SK-N-SH (cell line): ENCODE data around the gene PTPA. TPM values are rescaled to one million over a fixed set of nuclear protein-coding genes. Genes with fewer than 3 reads are reported as not detected.
"Not testable (repeated sequence)": the region's sequence is repeated elsewhere in the genome, so short reads cannot be mapped to it uniquely, and the experiment has no call there.

Experiments
- CTCF ChIA-PET: fragments of 300-600, 350-600 bp; formaldehyde crosslinking; extraction: SDS; loops from one replicate; lab custom pipeline; 2021; lab: Yijun Ruan, JAX
- POLR2A ChIA-PET: fragments of 350-600 bp; sonication (Branson Sonifier 250); formaldehyde crosslinking; extraction: SDS; loops from one replicate; lab custom pipeline; 2020; ENCODE audit warnings: antibody characterized with exemption, inconsistent platforms; lab: Yijun Ruan, JAX
- DNase-seq: peaks from one replicate; pipeline ENCODE4 v3.0.0; 2012
- H2AFZ ChIP-seq: fragments of 200-600 bp; sonication (generic); 2 replicates; pipeline ENCODE4 v1.8.1; 2016; ENCODE audit warnings: antibody characterized with exemption, mild to moderate bottlenecking, low read depth
- H3F3A ChIP-seq: fragments of 200-600 bp; sonication (generic); replicated peaks from 2 replicates; pipeline ENCODE3; 2016; ENCODE audit warnings: antibody characterized with exemption, mild to moderate bottlenecking; ENCODE audit not compliant: insufficient read depth
- H3K27ac ChIP-seq, 2 experiments: fragments of 200-500 bp in 1 of 2; fragments of 200-600 bp in 1 of 2; sonication (Bioruptor generic) in 1 of 2; sonication (generic), shearing (Covaris generic) in 1 of 2; 2 replicates each; pipeline versions ENCODE4 v1.5.1 to v1.6.1; 2014 to 2016; ENCODE audit warnings: low read depth in 2 of 2, inconsistent platforms in 1 of 2, low read length in 1 of 2, mild to moderate bottlenecking in 1 of 2, mixed read lengths in 1 of 2
- H3K27me3 ChIP-seq: fragments of 200-600 bp; sonication (generic), shearing (Covaris generic); 2 replicates; pipeline ENCODE4 v1.6.1; 2016; ENCODE audit warnings: mixed run types; ENCODE audit not compliant: insufficient read depth
- H3K36me3 ChIP-seq, 2 experiments: fragments of 200-500 bp in 1 of 2; fragments of 200-600 bp in 1 of 2; sonication (Bioruptor generic) in 1 of 2; sonication (generic) in 1 of 2; replicated peaks in 1 of 2; 2 replicates each; pipeline versions ENCODE3 to v1.5.1; 2014 to 2016; ENCODE audit warnings: low read length in 1 of 2, mild to moderate bottlenecking in 1 of 2; ENCODE audit not compliant: insufficient read depth in 2 of 2, control insufficient read depth in 1 of 2
- H3K4me1 ChIP-seq, 2 experiments: fragments of 200-500 bp in 1 of 2; fragments of 200-600 bp in 1 of 2; sonication (Bioruptor generic) in 1 of 2; sonication (generic), shearing (Covaris generic) in 1 of 2; 2 replicates each; pipeline versions ENCODE4 v1.5.1 to v1.6.1; 2014 to 2016; ENCODE audit warnings: low read depth in 1 of 2, low read length in 1 of 2, mixed run types in 1 of 2; ENCODE audit not compliant: insufficient read depth in 2 of 2, control insufficient read depth in 1 of 2
- H3K4me2 ChIP-seq: fragments of 200-600 bp; sonication (generic), shearing (Covaris generic); 2 replicates; pipeline ENCODE4 v1.6.1; 2017; ENCODE audit warnings: mixed run types
- H3K4me3 ChIP-seq, 2 experiments: fragments of 200-500 bp in 1 of 2; fragments of 200-600 bp in 1 of 2; sonication (Bioruptor generic) in 1 of 2; sonication (generic), shearing (Covaris generic) in 1 of 2; 2 replicates each; pipeline versions ENCODE4 v1.5.1 to v1.8.1; 2014 to 2016; ENCODE audit warnings: low read depth in 2 of 2, inconsistent platforms in 1 of 2, low read length in 1 of 2, mild to moderate bottlenecking in 1 of 2, mixed read lengths in 1 of 2, moderate library complexity in 1 of 2
- H3K79me2 ChIP-seq: fragments of 200-600 bp; sonication (generic); 2 replicates; pipeline ENCODE4 v1.8.1; 2017; ENCODE audit warnings: mild to moderate bottlenecking; ENCODE audit not compliant: insufficient read depth
- H3K9ac ChIP-seq: fragments of 200-600 bp; sonication (generic); 2 replicates; pipeline ENCODE4 v1.6.1; 2017; ENCODE audit warnings: mixed run types
- H3K9me2 ChIP-seq: fragments of 200-600 bp; sonication (generic); 2 replicates; pipeline ENCODE4 v1.6.1; 2017; ENCODE audit warnings: mixed run types
- H3K9me3 ChIP-seq: fragments of 200-600 bp; sonication (generic); 2 replicates; pipeline ENCODE4 v1.6.1; 2017; ENCODE audit warnings: mixed run types, mild to moderate bottlenecking, moderate library complexity
- H4K20me1 ChIP-seq: fragments of 200-600 bp; sonication (generic); 2 replicates; pipeline ENCODE4 v1.6.1; 2017; ENCODE audit warnings: mild to moderate bottlenecking, mixed run types; ENCODE audit not compliant: insufficient read depth
- ELF1 ChIP-seq: IDR thresholded peaks from 2 replicates; pipeline ENCODE4 v1.4.0; 2012
- FOSL2 ChIP-seq: IDR thresholded peaks from 2 replicates; pipeline ENCODE4 v1.4.0; 2012; ENCODE audit warnings: low read depth, mild to moderate bottlenecking, moderate library complexity, borderline replicate concordance
- FOXJ3 ChIP-seq: sonication (generic); formaldehyde crosslinking; IDR thresholded peaks from 2 replicates; pipeline ENCODE4 v1.5.1; 2020; ENCODE audit warnings: mild to moderate bottlenecking, missing genetic modification reagents
- FOXM1 ChIP-seq: IDR thresholded peaks from 2 replicates; pipeline ENCODE4 v1.4.0; 2012; ENCODE audit warnings: low read depth, mild to moderate bottlenecking
- JUND ChIP-seq: IDR thresholded peaks from 2 replicates; pipeline ENCODE4 v1.4.0; 2012
- MEF2A ChIP-seq: IDR thresholded peaks from 2 replicates; pipeline ENCODE4 v1.4.0; 2012; ENCODE audit warnings: low read depth, borderline replicate concordance
- NFIC ChIP-seq: IDR thresholded peaks from 2 replicates; pipeline ENCODE4 v1.4.0; 2012; ENCODE audit warnings: borderline replicate concordance
- NRF1 ChIP-seq: IDR thresholded peaks from 2 replicates; pipeline ENCODE4 v1.6.1; 2012; ENCODE audit warnings: low read depth, mild to moderate bottlenecking, low read length
- POLR2AphosphoS5 ChIP-seq: IDR thresholded peaks from 2 replicates; pipeline ENCODE4 v1.6.1; 2012; ENCODE audit warnings: low read depth, low read length
- RAD21 ChIP-seq: IDR thresholded peaks from 2 replicates; pipeline ENCODE4 v1.6.1; 2012; ENCODE audit warnings: mild to moderate bottlenecking, low read length
- RCOR1 ChIP-seq: fragments of 150-350 bp; IDR thresholded peaks from 2 replicates; pipeline ENCODE4 v1.6.1; 2017; ENCODE audit warnings: antibody characterized with exemption, low read length
- RFX5 ChIP-seq: IDR thresholded peaks from 2 replicates; pipeline ENCODE4 v1.6.1; 2012; ENCODE audit warnings: mild to moderate bottlenecking, improper control_type of control experiment, low read length
- RXRA ChIP-seq: IDR thresholded peaks from 2 replicates; pipeline ENCODE4 v1.4.0; 2012; ENCODE audit warnings: low read depth, mild to moderate bottlenecking, borderline replicate concordance
- SIN3A ChIP-seq: IDR thresholded peaks from 2 replicates; pipeline ENCODE4 v1.6.1; 2012; ENCODE audit warnings: low read depth, mild to moderate bottlenecking, low read length, moderate library complexity, borderline replicate concordance
- TAF1 ChIP-seq: IDR thresholded peaks from 2 replicates; pipeline ENCODE4 v1.6.1; 2012; ENCODE audit warnings: low read depth, mild to moderate bottlenecking, low read length, moderate library complexity, borderline replicate concordance
- TCF12 ChIP-seq: IDR thresholded peaks from 2 replicates; pipeline ENCODE4 v1.4.0; 2012
- TEAD4 ChIP-seq: IDR thresholded peaks from 2 replicates; pipeline ENCODE4 v1.4.0; 2012; ENCODE audit warnings: mild to moderate bottlenecking, borderline replicate concordance; ENCODE audit not compliant: insufficient read depth
- YY1 ChIP-seq: IDR thresholded peaks from 2 replicates; pipeline ENCODE4 v1.4.0; 2012; ENCODE audit warnings: low read depth, mild to moderate bottlenecking
- WGBS: methylation state at CpG from one replicate; pipeline ENCODE4 v1.1.6; 2017; ENCODE audit warnings: low lambda C conversion rate; 5-methylcytosine and 5-hydroxymethylcytosine counted together
- polyA plus RNA-seq, 3 experiments: library from polyadenylated mRNA; depleted of rRNA; stranded (reverse); fragments of >200 nt; gene quantifications; 2 replicates each; pipeline ENCODE4 v1.2.3, GENCODE V29; 2012
- TF ChIP-seq, protein P1 (sequence below): IDR thresholded peaks from 2 replicates; pipeline ENCODE4; 2012
- TF ChIP-seq, protein P2 (sequence below): IDR thresholded peaks from 2 replicates; pipeline ENCODE4 v1.4.0; 2012; ENCODE audit warnings: low read depth
- TF ChIP-seq, protein P3 (sequence below): IDR thresholded peaks from 2 replicates; pipeline ENCODE4 v1.4.0; 2012; ENCODE audit warnings: low read depth, borderline replicate concordance

Gene PTPA
- polyA plus RNA-seq, 1 of the 3 experiments (the other 2 are of a cell fraction): 130 TPM

DNA sequence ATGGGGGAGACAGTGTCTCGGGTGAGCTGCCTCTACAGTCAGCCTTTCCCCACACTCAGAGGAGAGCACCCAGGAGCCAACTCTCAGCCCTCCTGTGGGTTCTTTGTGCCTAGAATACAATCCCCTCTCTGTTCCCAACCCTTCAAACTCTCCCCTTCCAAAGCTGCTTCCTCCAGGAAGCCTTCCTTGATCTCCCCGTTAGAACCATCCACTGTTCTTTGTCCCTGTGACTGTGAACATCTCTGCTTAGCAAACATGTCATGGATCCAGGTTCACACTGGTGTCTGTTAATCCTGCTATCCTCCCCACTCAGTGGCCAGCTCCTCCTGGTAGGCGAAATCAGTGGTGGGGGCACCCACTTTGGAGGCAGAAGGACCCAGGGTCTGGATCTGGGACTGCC is 83.0 kb downstream of the PTPA start:
- Histone ChIP-seq H3K4me3 (no peak overlapping the region), H3F3A (no peaks in the 10 kb centered on the region), H2AFZ (no peak overlapping the region), H3K79me2 (no peaks in the 10 kb centered on the region), H4K20me1 (no peaks in the 10 kb centered on the region), H3K9me2 (no peaks in the 10 kb centered on the region), H3K9me3 (no peaks in the 10 kb centered on the region), H3K4me1 (peaks cover 0 to 5% of the 10 kb centered on the region in 2 experiments; a peak in 1 of 4 replicates), H3K9ac (no peak overlapping the region), H3K36me3 (no peaks in the 10 kb centered on the region), H3K27ac (no peak overlapping the region), H3K4me2 (no peak overlapping the region), H3K27me3 (no peaks in the 10 kb centered on the region)
- no peak for TF ChIP-seq POLR2AphosphoS5
- TF ChIP-seq RXRA: no peak
- no peak for TF ChIP-seq RAD21
- no peak for TF ChIP-seq SIN3A
- no peak for TF ChIP-seq ELF1
- no peak for TF ChIP-seq RFX5
- no peak for TF ChIP-seq NFIC
- no peak for TF ChIP-seq TCF12
- no peak for TF ChIP-seq YY1
- TF ChIP-seq RCOR1: no peak
- TF ChIP-seq, protein P1, sequence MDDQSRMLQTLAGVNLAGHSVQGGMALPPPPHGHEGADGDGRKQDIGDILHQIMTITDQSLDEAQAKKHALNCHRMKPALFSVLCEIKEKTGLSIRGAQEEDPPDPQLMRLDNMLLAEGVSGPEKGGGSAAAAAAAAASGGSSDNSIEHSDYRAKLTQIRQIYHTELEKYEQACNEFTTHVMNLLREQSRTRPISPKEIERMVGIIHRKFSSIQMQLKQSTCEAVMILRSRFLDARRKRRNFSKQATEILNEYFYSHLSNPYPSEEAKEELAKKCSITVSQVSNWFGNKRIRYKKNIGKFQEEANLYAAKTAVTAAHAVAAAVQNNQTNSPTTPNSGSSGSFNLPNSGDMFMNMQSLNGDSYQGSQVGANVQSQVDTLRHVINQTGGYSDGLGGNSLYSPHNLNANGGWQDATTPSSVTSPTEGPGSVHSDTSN: no peak
- no peak for TF ChIP-seq FOXJ3
- TF ChIP-seq MEF2A: no peak
- TF ChIP-seq, protein P2, sequence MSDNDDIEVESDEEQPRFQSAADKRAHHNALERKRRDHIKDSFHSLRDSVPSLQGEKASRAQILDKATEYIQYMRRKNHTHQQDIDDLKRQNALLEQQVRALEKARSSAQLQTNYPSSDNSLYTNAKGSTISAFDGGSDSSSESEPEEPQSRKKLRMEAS: no peak
- no peak for TF ChIP-seq NRF1
- TF ChIP-seq TEAD4: no peak
- TF ChIP-seq TAF1: no peak
- no peak for TF ChIP-seq FOXM1
- TF ChIP-seq FOSL2: no peak
- no peak for TF ChIP-seq JUND
- CTCF ChIA-PET: no interaction called here
- 57% methylated on average over 3 of the region's 3 CpGs for WGBS
- POLR2A ChIA-PET: no interaction called here
- DNase-seq: no peak

DNA sequence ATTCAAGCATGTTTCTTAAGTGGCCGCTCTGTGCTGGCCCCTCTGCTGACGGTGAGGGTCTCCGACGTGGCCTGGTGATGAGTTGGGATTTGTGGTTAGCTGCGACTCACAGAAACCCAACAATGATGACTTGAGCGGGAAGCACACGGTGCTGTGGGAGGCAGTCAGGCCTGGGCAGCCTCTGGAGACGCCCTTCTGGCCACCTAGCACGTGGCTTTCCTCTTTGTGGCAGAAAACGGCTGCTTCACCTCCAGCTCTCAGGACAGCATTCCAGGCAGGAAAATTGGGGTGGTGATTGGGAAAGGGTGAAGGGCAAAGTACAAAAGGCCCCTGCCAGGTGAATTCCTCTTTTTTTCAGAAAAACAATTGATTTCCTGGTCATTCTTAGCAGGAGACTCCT is 84.4 kb downstream of the PTPA start:
- H3K36me3 ChIP-seq: no peaks in the 10 kb centered on the region
- H3K9ac ChIP-seq: no peak overlapping the region
- no peak overlapping the region for H2AFZ ChIP-seq
- ChIA-PET POLR2A (no interaction called here), CTCF (interaction anchor here (1.0 kb wide), 1 partner anchor 57 kb away, joined by 3 read pairs; no protein-coding TSS in a partner anchor)
- H3K4me2 ChIP-seq: no peak overlapping the region
- no peaks in the 10 kb centered on the region for H3K27me3 ChIP-seq
- DNase-seq: no peak
- peaks cover 0 to 5% of the 10 kb centered on the region in 2 experiments; a peak in 1 of 4 replicates for H3K4me1 ChIP-seq
- H4K20me1 ChIP-seq: no peaks in the 10 kb centered on the region
- WGBS: 86% methylated on average over 5 of the region's 10 CpGs
- H3K27ac ChIP-seq: no peak overlapping the region
- H3F3A ChIP-seq: no peaks in the 10 kb centered on the region
- H3K9me2 ChIP-seq: no peaks in the 10 kb centered on the region
- no peaks in the 10 kb centered on the region for H3K9me3 ChIP-seq
- TF ChIP-seq, protein P3, sequence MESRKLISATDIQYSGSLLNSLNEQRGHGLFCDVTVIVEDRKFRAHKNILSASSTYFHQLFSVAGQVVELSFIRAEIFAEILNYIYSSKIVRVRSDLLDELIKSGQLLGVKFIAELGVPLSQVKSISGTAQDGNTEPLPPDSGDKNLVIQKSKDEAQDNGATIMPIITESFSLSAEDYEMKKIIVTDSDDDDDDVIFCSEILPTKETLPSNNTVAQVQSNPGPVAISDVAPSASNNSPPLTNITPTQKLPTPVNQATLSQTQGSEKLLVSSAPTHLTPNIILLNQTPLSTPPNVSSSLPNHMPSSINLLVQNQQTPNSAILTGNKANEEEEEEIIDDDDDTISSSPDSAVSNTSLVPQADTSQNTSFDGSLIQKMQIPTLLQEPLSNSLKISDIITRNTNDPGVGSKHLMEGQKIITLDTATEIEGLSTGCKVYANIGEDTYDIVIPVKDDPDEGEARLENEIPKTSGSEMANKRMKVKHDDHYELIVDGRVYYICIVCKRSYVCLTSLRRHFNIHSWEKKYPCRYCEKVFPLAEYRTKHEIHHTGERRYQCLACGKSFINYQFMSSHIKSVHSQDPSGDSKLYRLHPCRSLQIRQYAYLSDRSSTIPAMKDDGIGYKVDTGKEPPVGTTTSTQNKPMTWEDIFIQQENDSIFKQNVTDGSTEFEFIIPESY: no peak
- TF ChIP-seq JUND: no peak
- TF ChIP-seq, protein P1: no peak
- no peak for TF ChIP-seq ELF1
- H3K4me3 ChIP-seq: no peak overlapping the region
- no peaks in the 10 kb centered on the region for H3K79me2 ChIP-seq

DNA sequence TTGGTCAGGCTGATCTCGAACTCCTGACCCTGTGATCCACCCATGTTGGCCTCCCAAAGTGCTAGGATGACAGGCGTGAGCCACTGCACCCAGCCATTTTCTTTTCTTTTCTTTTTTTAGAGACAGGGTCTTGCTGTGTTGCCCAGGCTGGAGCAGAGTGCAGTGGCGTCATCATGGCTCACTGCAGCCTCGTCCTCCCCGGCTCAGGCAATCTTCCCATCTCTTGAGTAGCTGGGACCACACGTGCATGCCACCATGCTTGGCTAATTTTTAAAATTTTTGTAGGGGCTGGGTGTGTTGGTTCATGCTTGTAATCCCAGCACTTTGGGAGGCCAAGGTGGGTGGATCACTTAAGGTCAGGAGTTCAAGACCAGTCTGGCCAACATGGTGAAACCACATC is 85.8 kb downstream of the PTPA start:
- H3K36me3 ChIP-seq, H3K79me2 ChIP-seq, DNase-seq, H3F3A ChIP-seq, CTCF ChIA-PET, H3K4me1 ChIP-seq, H3K4me2 ChIP-seq, H3K9me3 ChIP-seq, H3K4me3 ChIP-seq, H3K27me3 ChIP-seq, H4K20me1 ChIP-seq, H3K27ac ChIP-seq, H3K9ac ChIP-seq, H2AFZ ChIP-seq, H3K9me2 ChIP-seq: not testable (repeated sequence)
- 81% methylated on average over 6 of the region's 6 CpGs for WGBS
- POLR2A ChIA-PET: interaction anchor here (1.7 kb wide), 1 partner anchor 19 kb away, joined by 7 read pairs; the partner anchor contains the start of gene IER5L
